Heart left ventricle (tissue), 13 donors: ENCODE measurements around the gene EVPLL.
"Not testable (repeated sequence)": the region's sequence is repeated elsewhere in the genome, so short reads cannot be mapped to it uniquely, and the experiment has no call there.

Experiments used
- CTCF ChIP-seq, 12 donors: fragments of 200-600 bp; sonication (generic) in 4 of 12; IDR thresholded peaks; one replicate each; pipeline versions ENCODE4 v1.5.0 to v1.8.0; 2018 to 2022; ENCODE audit warnings: antibody characterized with exemption in 12 of 12, mild to moderate bottlenecking in 5 of 12
- POLR2A ChIP-seq, 2 donors: fragments of 450-650 bp; IDR thresholded peaks; one replicate each; pipeline ENCODE4 v1.6.1; 2017; ENCODE audit warnings: antibody characterized with exemption in 2 of 2, mild to moderate bottlenecking in 2 of 2, moderate library complexity in 2 of 2
- donor health status: ischemic (EF 13 %, LVEDD 7.1; RV severe dilation, severe dysfunction).
- donor health status: DM: no; HTN: yes; CAD: no.
- donor health status: DM: no; HTN: no; CAD: no.
- donor health status: ischemic (EF 25% LVEDD 6.9; RV normal size, moderate dysfunction).
- donor health status: ischemic (EF 25% LVEDD 5.7; RV mildly dilated, moderate dysfunction).
- donor health status: ischemic (EF 35%, LVEDD 5.7; RV mildly dilated, moderate dysfunction).
- donor health status: nonischemic (EF 11% LVEDD 7.7; RV severe dilation, severe dysfunction).
- donor health status: DM: yes; HTN: yes; CAD: no.
- donor health status: PGD.
- donor health status: ischemic (EF 29% LVEDD 5.4; RV normal size, mild dysfunction).
- donor health status: nonischemic (EF 23%, LVEDD 6.1; RV moderate dilation, normal function).

GRCh38 chr17:18384271-18384670 is 6.7 kb downstream of the EVPLL start:
- not testable (repeated sequence) for TF ChIP-seq CTCF, POLR2A (IDR thresholded peaks at IDR 0.05)
